GM19455 (cell line): ENCODE measurements around the gene LGI2.
"Not testable (repeated sequence)": the region's sequence is repeated elsewhere in the genome, so short reads cannot be mapped to it uniquely, and the experiment has no call there.

Experiments used
- ATAC-seq: cut with Tn5 transposase; IDR thresholded peaks from one replicate; pipeline ENCODE4 v1.9.1; 2021; ENCODE audit not compliant: unreplicated experiment

LGI2 gene, protein sequence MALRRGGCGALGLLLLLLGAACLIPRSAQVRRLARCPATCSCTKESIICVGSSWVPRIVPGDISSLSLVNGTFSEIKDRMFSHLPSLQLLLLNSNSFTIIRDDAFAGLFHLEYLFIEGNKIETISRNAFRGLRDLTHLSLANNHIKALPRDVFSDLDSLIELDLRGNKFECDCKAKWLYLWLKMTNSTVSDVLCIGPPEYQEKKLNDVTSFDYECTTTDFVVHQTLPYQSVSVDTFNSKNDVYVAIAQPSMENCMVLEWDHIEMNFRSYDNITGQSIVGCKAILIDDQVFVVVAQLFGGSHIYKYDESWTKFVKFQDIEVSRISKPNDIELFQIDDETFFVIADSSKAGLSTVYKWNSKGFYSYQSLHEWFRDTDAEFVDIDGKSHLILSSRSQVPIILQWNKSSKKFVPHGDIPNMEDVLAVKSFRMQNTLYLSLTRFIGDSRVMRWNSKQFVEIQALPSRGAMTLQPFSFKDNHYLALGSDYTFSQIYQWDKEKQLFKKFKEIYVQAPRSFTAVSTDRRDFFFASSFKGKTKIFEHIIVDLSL

DNA sequence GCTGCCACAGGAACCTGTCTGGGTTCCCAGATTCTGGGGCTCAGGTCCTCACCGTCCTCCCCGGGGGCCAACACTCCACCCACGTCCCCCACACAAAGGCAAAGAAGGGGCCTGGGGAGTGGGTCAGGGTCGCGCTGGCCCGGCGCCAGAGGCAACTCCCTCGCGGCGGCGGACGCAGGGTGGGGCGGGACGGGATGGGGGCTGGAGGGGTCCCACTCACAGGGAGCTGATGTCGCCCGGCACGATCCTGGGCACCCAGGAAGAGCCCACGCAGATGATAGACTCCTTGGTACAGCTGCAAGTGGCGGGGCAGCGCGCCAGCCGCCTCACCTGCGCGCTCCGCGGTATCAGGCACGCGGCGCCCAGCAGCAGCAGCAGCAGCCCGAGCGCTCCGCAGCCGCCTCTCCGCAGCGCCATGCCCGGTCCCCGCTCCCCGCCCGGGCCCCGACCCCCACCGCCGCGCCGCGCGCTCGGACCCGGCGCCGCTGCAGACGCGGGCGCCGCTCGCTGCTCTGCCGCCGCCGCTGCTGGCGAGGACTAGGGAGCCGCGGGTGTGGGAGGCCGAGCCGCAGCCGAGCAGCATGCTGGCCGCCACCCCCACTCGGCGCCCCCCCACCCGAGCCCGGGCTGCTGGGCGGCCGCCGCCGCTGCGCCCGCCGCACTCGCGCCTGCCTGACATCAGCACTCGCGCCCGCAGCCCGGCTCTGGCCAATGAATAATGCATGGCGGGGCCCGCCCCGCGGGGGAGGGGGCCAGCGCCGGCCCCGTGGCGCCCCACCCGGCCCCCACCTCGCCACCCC is at the start of gene LGI2:
LGI2 (minus strand) TSS at position 670 of the 800 bp plus-strand sequence; CDS start at position 417, 253 bp downstream.
- ATAC-seq, result no peak

DNA sequence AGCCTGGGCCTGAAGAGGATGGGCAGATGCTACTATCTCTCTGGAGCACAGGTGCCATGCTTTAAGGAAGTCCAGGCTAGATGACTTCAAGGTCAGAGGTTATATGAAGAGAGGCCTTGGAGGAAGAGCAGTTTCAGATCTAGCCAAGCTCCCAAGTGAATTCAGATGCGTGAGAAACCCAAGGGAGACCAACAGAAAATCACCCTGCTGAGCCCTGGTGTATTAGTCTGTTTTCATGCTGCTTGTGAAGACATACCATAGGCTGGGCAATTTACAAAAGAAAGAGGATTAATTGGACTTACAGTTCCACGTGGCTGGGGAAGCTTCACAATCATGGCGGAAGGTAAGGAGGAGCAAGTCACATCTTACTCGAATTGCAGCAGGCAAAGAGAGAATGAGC is 47.8 kb upstream of the LGI2 start:
- no peak for ATAC-seq

DNA sequence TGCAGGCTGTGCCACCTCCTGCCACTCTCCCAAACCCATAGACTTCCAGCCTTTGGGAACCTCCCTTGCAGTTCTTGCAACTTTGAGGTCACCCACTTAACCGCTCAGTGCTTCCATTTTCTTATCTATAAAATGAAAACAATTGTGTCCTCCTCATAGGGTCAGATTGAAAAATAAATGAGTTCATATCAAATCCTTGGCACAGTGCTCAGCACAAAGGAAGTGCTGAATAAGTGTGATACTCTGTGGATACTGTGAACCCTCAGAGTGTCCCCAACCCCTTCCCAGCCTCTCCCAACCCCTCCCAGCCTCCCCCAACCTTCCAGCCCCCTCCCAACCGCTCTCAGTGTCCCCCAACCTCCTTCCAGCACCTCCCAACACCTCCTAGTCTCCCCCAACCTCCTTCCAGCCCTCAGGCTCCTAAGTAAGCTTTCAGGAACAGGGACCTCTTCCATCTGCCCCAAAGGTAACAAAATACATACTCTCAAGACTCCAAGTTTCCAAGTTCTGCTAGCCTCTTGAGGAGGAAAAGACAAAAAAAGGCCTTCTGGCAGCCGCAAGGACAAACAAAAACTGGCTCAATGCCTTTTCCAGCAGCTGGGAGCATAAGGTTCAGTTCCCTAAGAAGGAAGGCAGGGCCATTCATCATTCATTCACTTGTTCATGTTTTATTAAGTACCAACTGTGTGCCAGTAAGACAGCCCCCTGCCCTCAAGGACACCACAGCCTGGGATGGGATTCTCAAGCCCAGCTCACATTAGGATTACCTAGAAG is 46.1 kb upstream of the LGI2 start:
- ATAC-seq, result no peak

DNA sequence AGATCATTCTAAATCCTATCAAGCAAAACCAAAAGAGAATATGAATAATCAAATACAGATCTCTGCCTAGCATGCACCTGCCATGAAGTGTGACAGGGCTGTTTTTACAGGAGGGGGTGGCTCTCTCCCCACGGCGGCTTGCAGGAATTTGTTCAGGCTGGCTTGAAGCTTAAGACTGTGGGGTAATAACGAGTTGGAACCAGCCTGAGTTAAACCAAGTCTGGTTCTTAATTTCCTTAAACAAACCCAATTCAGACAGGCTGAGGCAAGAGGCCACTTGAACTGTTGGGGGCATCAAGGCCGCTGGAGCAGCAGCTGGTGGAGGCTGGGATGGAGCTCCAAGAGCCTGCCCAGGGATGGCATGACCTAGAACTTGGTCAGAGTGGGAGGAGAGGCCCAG is 45.1 kb upstream of the LGI2 start:
- ATAC-seq, result no peak

DNA sequence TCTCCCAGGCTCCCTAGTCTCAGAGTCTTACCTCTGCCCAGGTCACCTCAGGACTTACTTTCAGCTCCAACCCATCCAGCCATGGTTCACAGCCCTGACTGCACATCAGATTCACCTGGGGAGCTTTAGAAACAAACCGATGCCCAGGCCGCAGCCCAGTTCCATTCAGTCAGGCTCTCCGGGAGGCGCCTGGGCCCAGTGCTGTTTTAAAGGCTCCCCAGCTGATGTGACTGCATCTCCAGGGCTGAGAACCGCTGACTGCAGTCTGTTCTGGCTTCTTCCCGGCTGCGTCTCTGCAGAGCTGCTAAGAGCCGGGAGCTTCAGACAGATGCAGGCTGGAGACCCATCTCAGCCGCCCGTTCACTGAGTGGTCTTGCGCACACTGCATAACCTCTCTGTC is 44.4 kb upstream of the LGI2 start:
- ATAC-seq, result no peak

DNA sequence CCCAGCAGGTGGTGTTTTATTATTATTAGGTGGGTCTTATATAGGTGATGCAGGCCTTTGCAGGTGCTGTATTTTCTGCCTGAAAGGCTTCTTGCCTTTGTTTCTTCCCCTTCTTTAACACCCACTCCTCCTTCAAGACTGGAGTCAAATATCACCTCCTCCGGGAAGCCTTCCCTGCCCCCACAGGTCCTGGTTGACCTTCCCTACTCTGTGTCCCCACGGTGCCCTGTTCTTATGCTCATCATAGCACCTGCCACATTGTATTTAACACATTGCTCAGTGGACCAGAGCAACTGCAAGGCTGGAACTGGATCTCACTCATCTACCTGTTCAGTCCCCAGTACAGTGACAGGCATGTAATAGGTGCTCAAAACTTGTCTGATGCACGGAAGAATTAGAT is 39.8 kb upstream of the LGI2 start:
- ATAC-seq, result no peak

DNA sequence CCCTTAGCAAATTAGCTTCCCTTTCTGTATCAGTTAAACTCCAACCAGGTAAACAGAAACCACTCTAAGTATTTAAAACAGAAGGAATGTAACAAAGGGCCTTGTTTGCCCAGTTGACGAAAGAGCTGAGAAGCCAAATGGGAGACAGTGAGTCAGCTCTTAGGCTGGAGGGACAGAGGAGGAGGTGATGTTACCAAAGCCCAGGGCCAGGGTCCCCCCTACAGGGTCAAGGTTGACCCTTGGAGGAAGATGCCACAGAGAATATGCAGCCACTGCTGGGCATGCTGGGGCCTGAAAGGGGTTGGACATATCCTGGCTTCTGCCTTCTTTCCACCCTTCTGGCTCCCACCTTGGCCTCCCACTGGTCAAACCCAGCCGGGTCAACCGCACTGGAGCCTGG is 38.3 kb upstream of the LGI2 start:
- no peak for ATAC-seq

DNA sequence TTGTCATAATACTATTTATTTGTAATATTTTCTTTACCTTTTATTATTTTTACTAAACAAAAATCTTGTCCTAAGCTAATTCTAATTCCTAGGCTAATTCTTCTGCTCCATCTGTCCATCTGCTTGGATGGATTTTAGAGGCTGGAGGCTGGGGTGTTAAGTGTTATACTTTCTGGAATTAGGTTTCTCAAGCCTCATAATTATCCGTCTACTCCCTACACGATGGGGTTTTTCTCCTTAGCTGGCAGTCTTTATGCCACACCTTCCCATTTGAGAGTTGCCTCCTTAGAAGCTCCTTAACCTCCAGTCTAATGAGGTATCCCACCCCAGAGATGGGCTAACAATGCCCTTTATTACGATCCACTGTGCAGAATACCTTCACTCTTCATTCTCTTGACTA is 37.6 kb upstream of the LGI2 start:
- ATAC-seq, result no peak

DNA sequence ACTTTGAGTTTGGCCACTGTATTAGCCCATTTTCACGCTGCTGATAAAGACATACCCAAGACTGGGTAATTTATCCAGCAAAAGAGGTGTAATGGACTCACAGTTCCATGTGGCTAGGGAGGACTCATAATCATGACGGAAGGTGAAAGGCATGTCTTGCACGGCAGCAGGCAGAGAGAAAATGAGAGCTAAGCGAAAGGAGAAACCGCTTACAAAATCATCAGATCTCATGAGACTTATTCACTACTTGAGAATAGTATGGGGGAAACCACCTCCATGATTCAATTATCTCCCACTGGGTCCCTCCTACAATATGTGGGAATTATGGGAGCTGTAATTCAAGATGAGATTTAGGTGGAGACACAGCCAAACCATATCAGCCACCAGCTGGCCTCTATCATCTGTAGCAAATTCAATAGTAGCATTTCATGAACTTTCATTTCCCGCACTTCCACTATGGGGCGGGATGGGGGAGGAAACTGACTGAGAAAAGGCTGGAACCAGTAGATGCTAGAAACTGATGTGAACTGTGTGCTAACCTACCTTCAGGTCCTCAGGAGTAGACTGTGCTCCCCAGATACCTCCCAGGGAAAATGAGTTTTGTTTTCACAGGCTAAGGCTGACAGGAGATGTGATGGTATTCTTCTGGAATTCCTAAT is 35.3 kb upstream of the LGI2 start:
- no peak for ATAC-seq

DNA sequence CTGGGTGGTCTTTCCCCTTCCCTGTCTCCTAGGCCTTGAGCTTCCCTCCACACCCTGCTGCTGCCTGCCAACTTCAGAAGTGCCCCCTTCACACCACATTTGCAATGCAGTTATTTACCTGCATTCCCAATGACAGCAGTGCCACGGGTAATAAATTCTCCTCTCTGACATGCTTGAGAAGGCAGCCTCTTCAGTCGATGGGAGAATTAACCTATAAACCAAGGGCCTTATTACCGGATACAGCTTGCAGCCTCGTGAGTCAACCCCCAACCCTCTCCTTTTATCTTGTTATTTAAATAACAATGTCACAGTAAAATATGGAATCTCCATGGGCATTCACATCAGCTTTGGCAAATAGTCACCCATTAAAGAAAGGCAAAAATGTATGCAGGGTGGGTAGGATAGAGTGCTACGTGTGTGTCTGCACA is 34.7 kb upstream of the LGI2 start:
- no peak for ATAC-seq

DNA sequence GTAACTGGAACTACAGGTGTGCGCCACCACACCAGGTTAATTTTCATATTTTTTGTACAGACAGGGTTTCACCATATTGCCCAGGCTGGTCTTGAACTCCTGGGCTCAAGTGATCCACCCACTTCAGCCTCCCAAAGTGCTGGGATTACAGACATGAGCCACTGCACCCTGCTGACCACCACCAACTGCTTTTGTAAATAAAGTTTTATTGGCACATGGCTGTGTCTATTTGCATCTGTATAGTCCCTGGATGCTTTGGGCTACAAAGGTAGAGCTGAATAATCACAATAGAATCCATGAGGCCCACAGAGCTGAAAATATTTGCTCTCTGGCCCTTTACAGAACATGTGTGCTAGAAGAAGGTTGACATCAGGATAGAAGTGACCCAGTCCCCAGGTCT is 33.7 kb upstream of the LGI2 start:
- not testable (repeated sequence) for ATAC-seq

DNA sequence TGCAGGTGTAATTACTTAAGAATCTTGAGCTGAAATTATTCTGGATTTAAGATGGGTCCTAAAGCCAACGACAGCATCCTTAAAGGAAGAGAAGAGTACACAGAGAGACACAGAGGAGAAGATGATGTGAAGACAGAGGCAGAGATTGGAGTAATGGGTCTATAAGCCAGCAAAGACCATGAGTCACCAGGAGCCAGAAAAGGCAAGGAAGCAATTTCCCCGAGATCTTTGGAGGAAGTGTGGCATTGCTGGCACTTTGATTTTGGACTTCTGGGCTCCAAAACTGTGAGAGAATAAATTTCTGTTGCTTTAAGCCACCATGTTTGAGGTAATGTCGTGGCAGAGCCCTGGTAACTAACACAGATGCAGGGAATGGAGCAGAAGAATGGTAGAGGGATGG is 32.4 kb upstream of the LGI2 start:
- no peak for ATAC-seq

DNA sequence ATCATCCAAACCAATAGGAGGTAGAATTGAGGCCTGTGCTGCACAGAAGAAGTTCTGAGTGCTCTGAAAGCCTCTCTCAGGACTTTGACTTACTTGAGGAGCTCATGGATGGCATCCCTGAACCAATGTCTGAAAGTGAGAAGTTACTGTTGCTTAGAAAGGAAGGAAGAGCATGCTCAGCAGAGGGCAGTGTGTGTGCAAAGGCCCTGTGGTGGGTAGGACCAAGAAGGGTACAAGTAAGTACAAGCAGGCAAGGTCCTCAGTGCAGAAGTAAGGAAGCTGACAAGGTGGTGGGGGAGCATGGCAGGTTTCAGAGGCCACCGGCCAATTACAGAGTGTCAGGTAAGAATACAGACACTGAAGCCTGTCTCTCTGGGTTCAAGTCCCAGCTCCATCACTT is 31.4 kb upstream of the LGI2 start:
- ATAC-seq, result no peak

DNA sequence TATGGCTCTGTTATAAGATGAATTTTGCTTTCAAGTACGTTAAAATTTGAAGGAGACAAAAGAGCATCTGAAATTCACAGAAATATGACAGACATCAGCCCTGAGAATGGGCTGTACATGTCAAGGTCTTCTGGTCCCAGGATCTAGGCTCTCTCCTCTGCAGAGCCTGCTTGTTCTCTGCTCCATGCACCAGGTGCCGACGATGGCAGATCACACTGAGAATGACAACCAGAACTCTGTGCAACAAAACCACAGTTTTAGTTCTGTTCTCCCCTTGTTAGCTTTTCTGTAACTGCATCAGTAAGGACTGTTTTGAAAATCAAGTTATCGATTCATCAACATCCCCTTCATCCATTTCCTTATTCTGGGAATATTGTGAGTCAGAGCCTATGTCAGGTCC is 30.9 kb upstream of the LGI2 start:
- no peak for ATAC-seq

DNA sequence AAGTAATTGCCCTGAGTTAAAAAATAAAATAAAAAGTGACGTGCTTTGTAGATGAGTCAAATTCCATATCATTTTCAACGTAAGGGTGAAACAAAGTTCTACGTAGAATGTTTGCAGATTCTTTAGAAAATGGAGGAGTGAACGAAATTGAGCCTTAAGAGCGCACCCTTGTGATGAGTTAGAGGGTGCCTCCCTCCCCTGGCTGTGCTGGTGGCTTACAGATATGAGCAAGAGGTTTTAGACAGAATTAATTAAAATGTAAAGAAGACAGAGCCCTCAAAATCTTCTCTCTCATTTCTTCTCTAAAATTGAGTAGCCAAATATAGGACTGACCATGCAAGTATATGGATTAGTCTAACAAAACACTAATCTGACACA is 30.2 kb upstream of the LGI2 start:
- ATAC-seq, result no peak

DNA sequence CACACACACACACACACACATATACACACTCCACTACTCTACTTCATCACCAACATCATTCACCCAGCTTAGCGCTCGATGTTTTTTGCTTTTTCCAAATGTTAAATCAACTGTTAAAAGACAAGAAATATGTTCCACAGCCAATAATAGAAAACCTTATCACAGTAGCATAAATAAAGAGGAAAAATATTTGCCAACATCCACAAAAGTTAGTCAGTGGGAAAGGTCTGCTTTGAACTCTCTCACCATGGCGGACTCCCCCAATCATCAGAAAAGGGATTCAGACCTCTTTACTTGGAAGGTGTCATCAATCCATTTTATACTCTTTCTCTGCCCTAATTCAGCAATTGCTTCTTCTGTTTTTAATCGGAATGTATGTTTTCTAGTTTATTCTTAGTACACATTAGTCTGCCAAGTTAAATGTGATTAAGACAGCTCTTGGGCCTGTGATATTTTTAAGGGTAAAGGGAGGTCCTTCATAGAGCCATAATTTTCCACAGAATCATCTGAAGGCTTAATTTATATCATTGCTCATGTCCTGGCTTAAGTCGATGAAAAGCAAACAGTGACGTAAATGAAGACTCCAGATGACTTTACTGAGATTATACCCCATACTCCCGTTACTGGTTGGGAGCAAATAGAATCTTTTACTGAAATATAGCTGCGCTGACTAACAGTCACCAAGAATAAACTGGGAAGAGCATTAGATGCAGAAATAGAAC is 29.7 kb upstream of the LGI2 start:
- no peak for ATAC-seq

DNA sequence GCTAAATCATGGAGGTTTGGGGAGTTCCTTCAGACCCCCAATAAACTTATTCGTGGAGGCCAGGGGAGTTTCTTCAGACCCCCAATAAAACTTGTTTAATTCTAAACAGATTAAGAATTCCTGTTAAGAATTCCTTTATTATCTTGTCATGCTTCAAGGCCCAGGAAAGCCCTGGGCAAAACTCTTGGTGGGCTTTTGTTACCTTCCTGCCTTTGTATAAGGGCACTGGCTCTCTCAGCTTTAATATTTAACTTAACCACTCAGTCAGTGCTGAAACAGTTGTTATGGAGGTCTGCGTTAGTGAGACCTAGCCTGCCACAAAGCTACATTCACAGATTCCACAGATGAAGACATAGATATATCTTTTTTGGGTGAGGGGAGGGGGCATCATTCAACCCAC is 29.0 kb upstream of the LGI2 start:
- no peak for ATAC-seq

DNA sequence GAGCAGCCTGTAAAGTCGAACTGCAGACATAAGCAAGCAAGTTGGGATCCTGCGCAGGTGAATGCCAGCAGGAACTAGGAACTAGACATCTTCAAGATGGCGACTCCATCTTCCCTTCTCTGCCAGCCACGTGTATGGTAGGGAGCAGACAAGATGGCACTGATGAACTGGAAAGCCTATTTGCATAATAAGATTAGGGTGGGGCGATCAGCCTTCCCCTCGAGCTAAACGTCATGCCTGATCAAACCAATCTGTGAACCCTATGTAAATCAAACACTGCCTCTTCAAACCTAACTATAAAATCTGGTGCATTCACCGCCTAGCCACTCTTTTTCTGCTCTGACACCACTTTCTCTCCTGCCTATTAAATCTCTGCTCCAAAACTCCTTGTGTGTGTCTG is 28.1 kb upstream of the LGI2 start:
- no peak for ATAC-seq

DNA sequence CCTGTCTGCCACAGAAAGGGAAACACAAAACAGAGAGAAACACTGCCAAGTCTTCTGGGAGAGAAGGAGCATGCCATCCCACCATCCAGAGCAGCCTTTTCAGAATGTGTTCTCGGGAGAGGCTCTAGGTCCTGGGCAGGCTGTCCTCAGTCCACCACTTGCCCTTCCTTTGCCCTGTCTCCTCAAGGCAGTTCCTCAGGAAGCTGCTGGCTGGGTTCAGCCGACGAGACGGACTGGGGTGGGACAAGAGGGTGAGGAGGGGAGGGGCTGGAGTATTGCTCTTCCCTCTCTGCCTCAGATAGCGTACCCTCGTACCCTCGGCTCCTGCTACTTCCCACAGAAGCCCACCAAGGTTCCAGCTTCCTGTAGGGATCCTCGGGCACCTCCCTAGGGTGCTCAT is 26.6 kb upstream of the LGI2 start:
- ATAC-seq, result no peak

DNA sequence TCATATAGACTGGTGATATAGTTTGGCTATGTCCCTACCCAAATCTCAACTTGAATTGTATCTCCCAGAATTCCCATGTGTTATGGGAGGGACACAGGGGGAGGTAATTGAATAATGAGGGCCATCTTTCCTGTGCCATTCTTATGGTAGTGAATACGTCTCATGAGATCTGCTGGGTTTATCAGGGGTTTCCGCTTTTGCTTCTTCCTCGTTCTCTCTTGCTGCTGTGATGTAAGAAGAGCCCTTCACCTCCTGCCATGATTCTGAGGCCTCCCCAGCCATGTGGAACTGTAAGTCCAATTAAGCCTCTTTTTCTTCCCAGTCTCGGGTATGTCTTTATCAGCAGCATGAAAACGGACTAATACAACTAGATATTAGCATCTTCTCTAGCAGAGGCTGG is 21.3 kb upstream of the LGI2 start:
- not testable (repeated sequence) for ATAC-seq
